Muscle layer of colon (tissue), 2 donors: ENCODE data around the gene KCNJ6.

Experiments
- H3K27ac ChIP-seq: one replicate; pipeline ENCODE4 v1.7.0; 2013; ENCODE audit warnings: low read depth, mild to moderate bottlenecking, low read length, moderate library complexity
- H3K27me3 ChIP-seq, 2 donors: one replicate each; pipeline ENCODE4 v1.7.0; 2013; ENCODE audit warnings: low read length in 2 of 2, mild to moderate bottlenecking in 2 of 2; ENCODE audit not compliant: insufficient read depth in 2 of 2, control insufficient read depth in 1 of 2
- H3K36me3 ChIP-seq: one replicate; pipeline ENCODE4 v1.7.0; 2013; ENCODE audit warnings: mild to moderate bottlenecking, low read length; ENCODE audit not compliant: insufficient read depth
- H3K4me1 ChIP-seq: one replicate; pipeline ENCODE4 v1.7.0; 2013; ENCODE audit warnings: mild to moderate bottlenecking, low read length; ENCODE audit not compliant: insufficient read depth
- H3K4me3 ChIP-seq, 2 donors: one replicate each; pipeline ENCODE4 v1.7.0; 2013; ENCODE audit warnings: low read length in 2 of 2, low read depth in 1 of 2, mild to moderate bottlenecking in 1 of 2, moderate library complexity in 1 of 2
- H3K9ac ChIP-seq: one replicate; pipeline ENCODE4 v1.7.0; 2013; ENCODE audit warnings: low read length
- H3K9me3 ChIP-seq: one replicate; pipeline ENCODE4 v1.7.0; 2013; ENCODE audit warnings: mild to moderate bottlenecking, low read length
- donor health status: abdominal sarcoma.
- donor health status: Adenocarcinoma of cecum.

KCNJ6 gene

DNA sequence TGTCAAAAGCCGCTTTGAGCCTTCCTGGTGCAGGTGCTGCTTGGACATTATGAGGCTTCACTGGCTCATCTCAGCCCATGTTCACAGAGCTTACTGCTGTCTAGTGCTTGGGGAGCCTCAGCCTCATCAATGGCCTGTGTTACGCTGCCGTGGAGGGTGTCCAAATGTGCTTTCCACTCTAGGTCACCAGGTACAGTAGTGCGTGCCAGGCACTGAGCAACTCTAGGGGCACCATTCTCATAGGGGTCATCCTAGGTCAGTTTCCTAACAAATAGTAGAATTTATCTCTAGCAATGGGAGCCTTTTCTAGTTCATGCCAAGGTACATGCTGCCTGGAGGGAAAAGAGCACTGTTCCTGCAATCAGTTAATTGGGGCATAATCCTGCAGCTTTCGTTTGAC is 355.9 kb downstream of the KCNJ6 start:
- no peak overlapping the region for H3K9ac ChIP-seq
- H3K9me3 ChIP-seq = no peaks in the 10 kb centered on the region
- H3K4me1 ChIP-seq = peaks cover 19% of the 10 kb centered on the region
- H3K27me3 ChIP-seq = no peaks in the 10 kb centered on the region
- H3K27ac ChIP-seq = no peak overlapping the region
- H3K36me3 ChIP-seq = no peaks in the 10 kb centered on the region
- no peak overlapping the region for H3K4me3 ChIP-seq

DNA sequence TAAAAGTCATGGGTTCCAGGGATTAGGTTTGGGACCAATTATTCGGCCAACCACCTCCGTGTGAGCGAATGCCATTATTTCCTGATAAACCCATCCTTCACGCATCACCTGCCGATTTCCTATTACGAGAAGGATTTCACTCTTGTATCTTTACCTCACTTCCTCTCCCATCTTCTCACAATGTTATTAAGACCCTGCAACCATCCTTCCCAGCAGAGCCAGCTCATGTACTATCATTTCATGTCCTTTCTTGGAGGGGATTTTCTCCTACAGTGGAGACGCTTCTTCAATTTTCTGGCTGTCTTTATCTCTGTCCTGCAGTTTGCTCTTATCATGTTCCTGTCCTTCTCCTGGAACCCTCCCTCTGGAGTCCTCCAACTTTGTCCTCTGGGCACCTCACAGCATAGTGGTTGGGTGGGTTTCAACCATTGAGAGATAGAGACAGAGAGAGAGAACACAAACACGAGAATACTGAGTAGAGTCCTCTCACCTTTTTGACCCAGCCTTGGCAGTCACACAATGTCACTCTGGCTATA is 357.5 kb downstream of the KCNJ6 start:
- Histone ChIP-seq H3K4me1 (peaks cover 6% of the 10 kb centered on the region), H3K9me3 (no peaks in the 10 kb centered on the region), H3K27ac (no peak overlapping the region), H3K9ac (no peak overlapping the region), H3K36me3 (no peaks in the 10 kb centered on the region), H3K4me3 (no peak overlapping the region), H3K27me3 (no peaks in the 10 kb centered on the region)
